Activated CD4-positive, alpha-beta T cell treated with anti-CD3 and anti-CD28 coated beads for 36 hours (primary cell): ENCODE results near the gene RAET1E. TPM values are rescaled to one million over a fixed set of nuclear protein-coding genes. Genes with fewer than 3 reads are reported as not detected.
A peak's percentile ranks its signal among the peaks of the same experiment; 100 is the strongest.
"Not testable (repeated sequence)": the region's sequence is repeated elsewhere in the genome, so short reads cannot be mapped to it uniquely, and the experiment has no call there.

ENCODE experiments used
- ATAC-seq: fragments of 200-7000 bp; cut with Tn5 transposase; one replicate; pipeline ENCODE4 v1.10.0; 2021; ENCODE audit warnings: mild to moderate bottlenecking, moderate library complexity
- CTCF ChIA-PET: fragments of 350-600 bp; sonication (Branson Sonifier 250); formaldehyde crosslinking; loops from one replicate; lab custom pipeline; 2021; ENCODE audit warnings: antibody characterized with exemption; lab: Charles Lee
- POLR2A ChIA-PET: fragments of 350-600 bp; sonication (Branson Sonifier 250); formaldehyde crosslinking; loops from one replicate; lab custom pipeline; 2021; ENCODE audit warnings: antibody characterized with exemption, inconsistent platforms; lab: Charles Lee
- DNase-seq: peaks from one replicate; pipeline ENCODE4 v3.0.0-alpha.2; 2020
- H3K27ac Mint-ChIP-seq: one replicate; pipeline ENCODE4 v1.8.0; 2021; ENCODE audit warnings: mixed read lengths
- H3K27me3 Mint-ChIP-seq: one replicate; pipeline ENCODE4 v1.8.0; 2021; ENCODE audit warnings: mixed read lengths
- H3K36me3 Mint-ChIP-seq: one replicate; pipeline ENCODE4 v1.8.0; 2021; ENCODE audit warnings: low read depth, mixed read lengths
- H3K4me1 Mint-ChIP-seq: one replicate; pipeline ENCODE4 v1.8.0; 2021; ENCODE audit warnings: mixed read lengths
- H3K4me3 Mint-ChIP-seq: one replicate; pipeline ENCODE4 v1.8.0; 2021; ENCODE audit warnings: mild to moderate bottlenecking, moderate library complexity, mixed read lengths
- H3K9me3 Mint-ChIP-seq: one replicate; pipeline ENCODE4 v1.8.0; 2021; ENCODE audit warnings: low read depth, mixed read lengths
- intact Hi-C, 2 experiments: fragments of 100-400 bp; cut with DNase I in 1 of 2; cut with micrococcal nuclease in 1 of 2; formaldehyde crosslinking; loops; one replicate each; pipeline versions ENCODE4 v1.14.2 to v1.15.1; 2022 to 2024; cut with DNase I, micrococcal nuclease
- total RNA-seq, 2 experiments: library from RNA; stranded (reverse); gene quantifications; one replicate each; pipeline ENCODE4 v1.2.3, GENCODE V29; 2021

RAET1E gene
- total RNA-seq, 2 experiments from 2014 or later, result not detected

DNA sequence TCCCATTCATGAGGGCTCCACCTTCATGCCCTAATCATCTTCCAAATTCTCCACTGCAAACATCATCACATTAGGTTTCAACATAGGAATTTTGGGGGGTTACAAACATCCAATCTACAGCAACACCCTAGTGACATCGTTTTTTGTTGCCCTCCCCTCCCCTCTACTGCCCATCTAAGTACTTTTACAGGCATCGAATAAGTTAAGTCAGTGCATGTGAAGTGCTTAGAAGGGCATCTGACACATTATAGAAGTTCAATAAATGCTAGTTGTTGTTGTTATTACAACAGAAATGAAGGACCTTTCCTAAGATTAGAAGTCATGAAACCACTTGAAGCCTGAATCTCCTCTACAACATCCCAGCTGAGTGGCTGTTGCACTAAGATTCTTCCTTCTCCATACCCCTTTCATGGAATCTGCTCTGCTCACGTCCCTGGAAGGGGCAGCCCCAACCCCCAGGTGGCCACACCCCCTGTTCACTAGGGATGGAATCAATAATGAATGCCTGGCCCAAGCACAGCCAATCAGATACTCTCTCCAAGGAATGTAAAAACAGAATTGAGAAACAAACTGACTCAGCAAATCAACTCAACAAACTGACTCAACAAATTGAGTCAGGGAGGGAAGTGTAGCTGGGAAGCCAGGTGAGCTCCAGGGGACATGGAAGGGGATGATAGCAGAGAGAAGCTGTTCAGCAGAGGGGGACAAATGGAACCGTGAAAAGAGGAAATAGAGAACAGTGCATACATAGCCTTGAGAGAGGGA is 29.9 kb downstream of the RAET1E start:
- DNase-seq (no peak), ATAC-seq (no peak)
- intact Hi-C loops, result loop anchor here in 1 of 2 experiments (10.0 kb wide), 1 partner anchor 143 kb away; no protein-coding TSS in a partner anchor
- ChIA-PET POLR2A (no interaction called here), CTCF (interaction anchor here (0.6 to 2.0 kb wide), 2 partner anchors 33 to 218 kb away, joined by 3 to 6 read pairs; no protein-coding TSS in a partner anchor)
- Mint-ChIP-seq H3K9me3 (no peaks in the 10 kb centered on the region), H3K27me3 (no peaks in the 10 kb centered on the region), H3K36me3 (no peaks in the 10 kb centered on the region), H3K27ac (no peak overlapping the region), H3K4me1 (peaks cover 3% of the 10 kb centered on the region), H3K4me3 (no peak overlapping the region)

DNA sequence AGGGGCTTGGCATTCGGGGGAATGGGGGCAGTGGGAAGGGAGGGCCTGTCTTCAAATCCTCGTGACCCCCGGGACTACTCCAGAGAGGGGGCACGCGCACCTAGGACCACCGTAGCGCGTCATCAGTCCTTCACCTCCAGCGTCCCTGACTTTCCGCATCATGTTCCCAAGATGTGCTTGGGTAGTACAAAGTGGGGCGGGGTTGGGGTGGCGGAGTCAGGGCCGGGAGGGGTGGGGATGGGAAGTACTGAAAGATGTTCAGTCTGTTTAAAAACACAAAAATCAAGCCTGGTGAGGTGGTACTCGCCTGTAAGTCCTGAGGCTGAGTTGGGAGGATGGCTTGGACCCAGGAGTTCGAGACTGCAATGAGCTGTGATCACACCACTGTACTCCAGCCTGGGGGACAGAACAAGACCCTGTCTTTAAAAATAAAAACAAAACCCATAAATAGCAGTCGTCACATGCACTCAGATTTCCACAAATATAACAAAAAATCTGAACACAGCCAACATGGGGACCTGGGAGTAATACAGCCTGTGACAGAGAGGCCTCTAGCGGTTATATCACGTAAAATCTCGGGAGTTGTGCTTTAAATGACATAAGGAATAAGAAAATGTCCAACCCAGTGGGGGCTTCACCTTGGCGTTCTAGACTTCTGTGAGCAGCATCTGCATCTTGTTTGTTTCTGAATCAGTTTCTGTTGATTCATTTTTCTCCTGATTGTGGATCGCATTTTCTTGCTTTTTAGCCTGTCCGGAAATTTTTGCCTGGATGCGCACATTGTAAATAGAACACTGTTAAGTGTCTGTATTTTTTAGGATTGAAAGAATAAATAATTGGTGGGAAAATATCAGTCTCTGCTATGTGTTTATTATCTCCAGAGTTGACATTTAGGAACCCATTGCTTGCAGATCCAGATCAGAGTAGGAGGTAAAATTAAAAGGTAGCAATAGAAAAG is 33.1 kb downstream of the RAET1E start:
- H3K36me3 Mint-ChIP-seq, result no peaks in the 10 kb centered on the region
- ChIA-PET POLR2A (interaction anchor here (0.6 kb wide), 1 partner anchor 122 kb away, joined by 4 read pairs; no protein-coding TSS in a partner anchor), CTCF (interaction anchor here (0.7 to 1.5 kb wide), 9 partner anchors 10 to 297 kb away, joined by 3 to 5 read pairs (median 3); no protein-coding TSS in a partner anchor)
- H3K9me3 Mint-ChIP-seq, result no peaks in the 10 kb centered on the region
- peaks cover 9% of the 10 kb centered on the region for H3K27me3 Mint-ChIP-seq
- no peak for ATAC-seq
- H3K27ac Mint-ChIP-seq, result peak overlapping the region; percentile 16
- peaks cover 10% of the 10 kb centered on the region for H3K4me1 Mint-ChIP-seq
- intact Hi-C loops, result loop anchor here (1.0 to 10.0 kb wide), 12 partner anchors 25 to 319 kb away; partner anchors contain the start of genes RAET1G (in 2 of the 2), GINM1 (in 1 of the 2), KATNA1 (in 1 of the 2) and LATS1 (in 1 of the 2)
- peak overlapping the region; percentile 47 for H3K4me3 Mint-ChIP-seq
- DNase-seq, result peak; percentile 45

DNA sequence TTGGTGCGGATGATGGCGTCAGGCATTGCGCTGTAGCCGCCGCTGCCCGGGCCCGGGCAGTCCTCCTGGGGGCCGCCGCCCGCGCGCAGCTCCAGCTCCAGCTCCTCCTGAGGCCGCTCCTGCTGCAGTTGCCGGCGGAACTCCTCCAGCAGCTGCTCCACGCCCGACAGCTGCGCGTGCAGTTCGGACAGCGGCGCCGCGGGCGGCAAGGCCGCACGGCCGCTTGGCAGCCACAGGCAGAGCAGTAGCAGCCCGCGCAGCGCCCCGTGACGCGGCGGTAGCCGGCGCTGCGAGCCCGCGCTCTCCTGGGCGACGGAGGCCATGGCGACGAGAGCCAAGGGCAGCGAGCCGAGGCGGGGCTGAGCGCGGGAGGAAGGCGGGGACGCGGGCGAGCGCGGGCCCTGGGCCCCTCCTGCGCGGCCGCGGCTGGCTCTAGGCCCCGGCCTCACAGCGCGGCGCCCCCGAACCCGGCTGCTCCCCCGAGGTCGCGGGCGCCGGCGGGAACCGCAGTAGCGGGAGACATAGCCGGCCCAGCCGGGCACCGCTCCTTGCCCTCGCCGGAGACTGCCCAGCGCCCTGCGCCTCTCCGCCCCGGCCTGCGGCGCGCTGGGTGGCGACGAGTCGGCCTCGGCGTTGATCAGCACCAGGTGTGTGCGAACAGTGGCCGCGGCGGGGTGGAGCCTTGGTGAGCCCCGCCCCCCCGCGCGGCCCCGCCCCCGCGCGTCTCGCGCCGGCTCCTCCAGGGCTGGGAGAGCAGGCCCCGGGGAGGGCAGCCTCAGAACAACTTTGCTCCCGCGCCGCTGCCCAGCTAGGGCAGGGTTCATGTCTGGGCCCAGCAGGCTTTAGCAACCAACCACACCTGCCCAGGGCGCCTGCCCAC is 34.0 kb downstream of the RAET1E start, which contains the start of gene LRP11:
Gene LRP11, minus strand, starts transcription at position 662 of the 880 bp plus-strand sequence. Its CDS starts 339 bp downstream, at position 323.
- intact Hi-C loops, result loop anchor here (1.0 to 10.0 kb wide), 10 partner anchors 59 to 318 kb away; partner anchors contain the start of genes RAET1G (in 2 of the 2), GINM1 (in 1 of the 2), KATNA1 (in 1 of the 2) and LATS1 (in 1 of the 2)
- H3K36me3 Mint-ChIP-seq, result no peaks in the 10 kb centered on the region

DNA sequence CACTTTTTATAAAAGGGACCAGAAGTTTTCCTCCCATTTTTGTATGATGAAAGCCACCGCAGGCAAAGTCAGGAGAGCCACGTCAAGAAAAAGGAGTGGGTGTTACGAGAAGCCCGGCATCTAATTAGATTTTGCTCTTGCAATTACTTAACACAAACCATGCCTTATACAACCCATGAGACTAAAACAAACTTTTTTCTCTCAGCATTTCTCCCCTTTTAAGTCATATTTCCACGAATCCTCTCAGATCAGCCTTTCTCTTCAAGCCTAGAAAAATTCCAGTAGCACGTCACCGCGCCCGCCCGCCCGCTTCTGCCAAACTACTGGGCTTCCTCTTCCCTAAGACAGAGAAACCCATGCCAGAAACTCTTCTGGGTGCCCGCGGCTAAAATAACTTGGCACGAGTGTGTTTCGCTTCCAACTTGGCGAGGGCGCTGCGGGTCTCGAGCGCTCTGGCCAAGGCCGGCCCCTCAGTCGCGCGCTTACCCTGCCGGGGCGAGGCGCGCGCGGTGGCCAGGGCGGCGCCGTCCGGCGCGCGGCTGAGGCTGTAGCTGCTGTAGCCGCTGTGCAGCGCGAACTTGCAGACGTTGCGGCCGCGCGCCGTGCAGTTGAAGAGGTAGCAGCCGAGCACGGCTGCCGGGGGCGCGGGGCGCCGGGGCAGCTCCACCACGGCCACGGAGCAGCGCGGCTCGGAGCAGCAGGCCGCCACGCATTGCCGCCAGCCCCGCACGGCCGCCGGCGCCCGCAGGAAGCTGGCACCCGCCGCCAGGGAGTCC is 34.8 kb downstream of the RAET1E start:
- intact Hi-C loops, result loop anchor here in 1 of 2 experiments (10.0 kb wide), 1 partner anchor 138 kb away; no protein-coding TSS in a partner anchor
- POLR2A ChIA-PET, result interaction anchor here (0.5 kb wide), 1 partner anchor 16 kb away, joined by 5 read pairs; no protein-coding TSS in a partner anchor

More for the DNA sequence above, 34.0 kb downstream of the RAET1E start, which contains the start of gene LRP11:
- Mint-ChIP-seq H3K9me3 (no peaks in the 10 kb centered on the region), H3K27ac (peak within 1 kb of the TSS; percentile 16), H3K4me3 (peak within 1 kb of the TSS; percentile 68), H3K27me3 (peaks cover 9% of the 10 kb centered on the region), H3K4me1 (peaks cover 10% of the 10 kb centered on the region)
- peak; percentile 88 for ATAC-seq
- peak; percentile 91 for DNase-seq
- ChIA-PET CTCF (interaction anchor here (0.8 to 1.4 kb wide), 5 partner anchors 9 to 116 kb away, joined by 3 to 4 read pairs (median 3); no protein-coding TSS in a partner anchor), POLR2A (no interaction called here)

DNA sequence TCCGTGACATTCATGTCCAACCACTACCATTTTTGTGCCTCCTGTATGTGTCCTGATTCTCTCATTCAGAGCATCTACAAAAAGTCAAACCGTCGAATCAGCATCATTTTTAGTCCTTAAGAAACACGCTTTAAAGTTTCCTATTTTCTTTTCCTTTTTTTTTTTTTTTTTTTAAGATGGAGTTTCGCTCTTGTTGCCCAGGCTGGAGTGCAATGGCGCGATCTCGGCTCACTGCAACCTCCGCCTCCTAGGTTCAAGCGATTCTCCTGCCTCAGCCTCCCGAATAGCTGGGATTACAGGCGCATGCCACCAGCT is 35.5 kb downstream of the RAET1E start:
- H3K4me3 Mint-ChIP-seq, ATAC-seq, H3K27ac Mint-ChIP-seq, H3K4me1 Mint-ChIP-seq, H3K36me3 Mint-ChIP-seq, H3K9me3 Mint-ChIP-seq, DNase-seq, H3K27me3 Mint-ChIP-seq, POLR2A ChIA-PET: not testable (repeated sequence)
- intact Hi-C loops, result loop anchor here in 1 of 2 experiments (10.0 kb wide), 1 partner anchor 138 kb away; no protein-coding TSS in a partner anchor
- CTCF ChIA-PET, result interaction anchor here (0.6 to 0.9 kb wide), 2 partner anchors 39 to 136 kb away, joined by 3 read pairs; no protein-coding TSS in a partner anchor

More for the DNA sequence above, 34.8 kb downstream of the RAET1E start:
- H3K4me1 Mint-ChIP-seq, result peaks cover 10% of the 10 kb centered on the region
- peak; percentile 14 for ATAC-seq
- CTCF ChIA-PET, result interaction anchor here (0.8 to 1.4 kb wide), 6 partner anchors 9 to 115 kb away, joined by 3 to 4 read pairs (median 3); no protein-coding TSS in a partner anchor
- no peaks in the 10 kb centered on the region for H3K36me3 Mint-ChIP-seq
- H3K27ac Mint-ChIP-seq, result peak overlapping the region; percentile 5
- DNase-seq, result peak; percentile 59
- H3K9me3 Mint-ChIP-seq, result no peaks in the 10 kb centered on the region
- peaks cover 9% of the 10 kb centered on the region for H3K27me3 Mint-ChIP-seq
- peak overlapping the region; percentile 68 for H3K4me3 Mint-ChIP-seq

DNA sequence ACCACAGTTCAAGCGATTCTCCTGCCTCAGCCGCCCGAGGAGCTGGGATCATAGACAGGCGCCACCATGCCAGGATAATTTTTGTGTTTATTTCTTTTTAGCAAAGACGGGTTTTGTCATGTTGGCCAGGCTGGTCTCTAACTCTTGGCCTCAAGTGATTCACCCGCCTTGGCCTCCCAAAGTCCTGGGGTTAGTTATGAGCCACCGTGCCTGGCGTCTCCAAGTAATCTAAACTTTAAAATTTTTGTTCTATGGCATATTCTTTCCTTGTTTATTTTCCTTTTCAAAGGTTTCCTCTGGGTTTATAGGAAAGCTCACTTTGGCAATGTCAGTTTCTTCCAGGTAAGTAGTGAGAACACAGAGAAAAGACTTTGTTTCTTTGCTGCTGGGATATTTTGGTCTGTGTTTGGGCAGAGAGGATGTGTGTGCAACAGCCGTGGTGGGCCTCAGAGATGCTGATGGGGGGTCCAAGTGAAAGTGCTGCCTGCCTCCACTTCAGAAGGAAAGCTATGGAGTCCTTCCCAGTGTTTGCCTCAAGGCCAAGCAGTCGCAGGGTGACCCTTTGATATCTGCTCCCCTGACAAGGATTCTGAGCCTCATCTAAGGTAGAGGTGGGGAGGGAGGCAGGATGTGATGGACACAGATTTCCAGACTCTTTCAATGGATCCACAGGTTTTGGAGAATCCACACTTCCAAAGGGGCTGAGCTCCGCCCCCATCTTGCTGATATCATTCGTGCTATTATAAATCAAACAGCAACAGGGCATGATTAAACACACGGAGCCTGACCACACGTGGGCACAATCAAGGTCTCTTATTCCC is 36.1 kb downstream of the RAET1E start:
- Mint-ChIP-seq H3K36me3 (no peaks in the 10 kb centered on the region), H3K27ac (no peak overlapping the region), H3K9me3 (no peaks in the 10 kb centered on the region), H3K4me1 (peaks cover 10% of the 10 kb centered on the region), H3K27me3 (peaks cover 9% of the 10 kb centered on the region), H3K4me3 (no peak overlapping the region)
- DNase-seq (no peak), ATAC-seq (no peak)
- CTCF ChIA-PET, result interaction anchor here (0.6 to 0.9 kb wide), 2 partner anchors 38 to 135 kb away, joined by 3 read pairs; no protein-coding TSS in a partner anchor
- intact Hi-C loops, result loop anchor here in 1 of 2 experiments (10.0 kb wide), 1 partner anchor 137 kb away; no protein-coding TSS in a partner anchor
- POLR2A ChIA-PET, result no interaction called here

DNA sequence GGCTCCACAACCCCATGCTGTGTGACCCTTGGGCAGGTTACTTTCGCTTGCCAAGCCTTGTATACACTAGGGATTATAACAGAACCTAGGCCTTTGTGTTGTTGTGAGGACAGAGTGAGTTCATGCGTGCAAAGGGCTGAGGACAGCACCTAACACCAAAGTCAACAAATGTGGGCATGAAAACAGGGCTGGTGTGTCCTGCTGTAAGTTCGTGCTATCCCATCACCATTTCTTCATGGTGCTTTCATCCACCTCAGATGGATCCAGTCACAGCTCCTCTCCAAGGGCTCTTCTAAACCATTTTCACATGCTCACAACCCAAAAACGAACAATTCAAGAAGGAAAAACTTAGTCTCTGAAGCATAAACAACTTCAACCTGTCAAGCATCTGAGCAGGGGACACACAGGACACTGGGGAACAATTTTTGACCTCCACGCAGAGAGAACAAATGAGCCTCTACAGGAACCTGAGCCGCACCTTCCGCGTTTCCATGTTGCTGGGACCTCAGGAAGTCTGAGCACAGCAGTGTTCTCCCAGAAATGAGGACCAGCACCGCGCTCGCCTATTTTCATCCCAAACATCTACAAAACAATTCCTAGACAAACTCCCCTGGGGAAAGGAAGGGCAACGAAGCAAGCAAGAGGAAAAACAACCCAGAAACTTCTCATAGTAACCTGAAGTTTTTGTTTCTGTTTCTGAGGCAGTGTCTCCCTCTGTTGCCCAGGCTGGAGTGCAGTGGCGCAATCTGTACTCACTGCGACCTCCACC is 36.9 kb downstream of the RAET1E start:
- ChIA-PET CTCF (no interaction called here), POLR2A (no interaction called here)
- ATAC-seq, result no peak
- Mint-ChIP-seq H3K27me3 (peaks cover 9% of the 10 kb centered on the region), H3K4me3 (no peak overlapping the region), H3K9me3 (no peaks in the 10 kb centered on the region), H3K36me3 (no peaks in the 10 kb centered on the region), H3K4me1 (peaks cover 10% of the 10 kb centered on the region), H3K27ac (no peak overlapping the region)
- intact Hi-C loops, result loop anchor here in 1 of 2 experiments (10.0 kb wide), 1 partner anchor 136 kb away; no protein-coding TSS in a partner anchor
- no peak for DNase-seq

DNA sequence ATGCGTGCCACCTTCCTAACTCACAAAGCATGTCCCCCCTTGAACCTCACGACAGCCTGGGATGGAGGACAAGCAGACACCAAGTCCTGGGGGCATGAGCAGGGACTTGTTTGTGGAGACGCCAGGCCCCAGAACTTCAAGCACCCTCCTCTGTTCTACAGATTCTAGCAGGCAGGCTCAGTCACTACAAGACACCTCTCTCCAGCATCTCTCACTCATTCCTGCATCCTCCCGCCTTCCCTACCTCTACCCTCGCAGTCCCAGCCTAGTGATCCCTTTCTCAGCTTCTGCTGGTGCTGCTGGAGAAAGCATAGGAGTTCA is 37.4 kb downstream of the RAET1E start:
- DNase-seq (no peak), ATAC-seq (no peak)
- Mint-ChIP-seq H3K27ac (no peak overlapping the region), H3K27me3 (peaks cover 9% of the 10 kb centered on the region), H3K4me1 (peaks cover 10% of the 10 kb centered on the region), H3K4me3 (no peak overlapping the region), H3K36me3 (no peaks in the 10 kb centered on the region), H3K9me3 (no peaks in the 10 kb centered on the region)
- intact Hi-C loops, result loop anchor here in 1 of 2 experiments (10.0 kb wide), 1 partner anchor 136 kb away; no protein-coding TSS in a partner anchor
- ChIA-PET CTCF (no interaction called here), POLR2A (no interaction called here)
